ENCODE measurements around the gene SLC6A13. TPM values are rescaled to one million over a fixed set of nuclear protein-coding genes. Genes with fewer than 3 reads are reported as not detected.

Gene SLC6A13
- total and polyA plus RNA-seq, 4 donors: 0.23 to 12.0 (median 7.5) TPM

GRCh38 chr12:229441-230191 lies 33.0 kb downstream of the SLC6A13 start:
- TF ChIP-seq HNF4A (conservative IDR thresholded peaks at IDR 0.05) (peak; percentile 9 to 14), SP1 (IDR thresholded peaks at IDR 0.05) (no peak), EGR1 (IDR thresholded peaks at IDR 0.05; ENCODE audit: low read depth in 2 of 2) (no peak), CTCF (IDR thresholded peaks at IDR 0.05; ENCODE audit: low read depth, low read length, missing input control) (no peak), HNF4G (IDR thresholded peaks at IDR 0.05) (no peak), JUND (IDR thresholded peaks at IDR 0.05) (no peak)
- DNase-seq (ENCODE audit: low spot score): peak; percentile 32
- Histone ChIP-seq H3K9ac (ENCODE audit: low read depth in 1 of 2, low read length in 2 of 2) (no peak overlapping the region), H3K4me1 (ENCODE audit: control insufficient read depth in 4 of 4, insufficient read depth in 4 of 4, low read length in 3 of 4) (peaks cover 0 to 20% (median 18%) of the 10 kb centered on the region in 4 donors), H3K27ac (ENCODE audit: low read depth in 1 of 2, low read length in 2 of 2) (no peak overlapping the region), H3K27me3 (ENCODE audit: control insufficient read depth in 4 of 4, insufficient read depth in 4 of 4, low read length in 3 of 4) (no peaks in the 10 kb centered on the region), H3K36me3 (ENCODE audit: control insufficient read depth in 4 of 4, insufficient read depth in 3 of 4, low read depth in 1 of 4, low read length in 3 of 4) (peaks cover 0 to 27% (median 19%) of the 10 kb centered on the region in 4 donors), H3K9me3 (ENCODE audit: control insufficient read depth in 4 of 4, low read length in 3 of 4) (no peaks in the 10 kb centered on the region), H3K4me3 (ENCODE audit: low read depth in 1 of 3, low read length in 3 of 3) (no peak overlapping the region)
- 66% methylated on average over 26 of the region's 26 CpGs for WGBS

DNA sequence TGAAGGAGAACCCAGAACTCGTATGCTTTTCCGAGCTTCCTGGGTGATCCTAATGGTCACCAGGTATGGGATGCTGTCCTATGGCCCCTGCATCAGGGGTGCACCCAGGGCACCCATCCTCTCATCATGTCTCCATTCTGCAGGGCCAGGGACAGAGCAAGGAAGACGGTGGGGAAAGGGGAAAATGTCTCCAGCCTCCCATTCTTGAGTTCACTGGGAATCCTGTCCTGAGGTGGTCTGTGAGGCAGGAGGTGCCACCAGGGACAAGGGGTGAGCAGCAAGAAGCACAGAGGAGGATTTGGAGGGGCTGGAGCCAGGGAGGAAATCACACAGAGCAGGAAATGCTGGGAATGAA lies 33.8 kb downstream of the SLC6A13 start:
- Histone ChIP-seq H3K9ac (ENCODE audit: low read depth in 1 of 2, low read length in 2 of 2) (no peak overlapping the region), H3K4me1 (ENCODE audit: control insufficient read depth in 4 of 4, insufficient read depth in 4 of 4, low read length in 3 of 4) (peaks cover 0 to 17% (median 16%) of the 10 kb centered on the region in 4 donors), H3K27ac (ENCODE audit: low read depth in 1 of 2, low read length in 2 of 2) (no peak overlapping the region), H3K27me3 (ENCODE audit: control insufficient read depth in 4 of 4, insufficient read depth in 4 of 4, low read length in 3 of 4) (no peaks in the 10 kb centered on the region), H3K9me3 (ENCODE audit: control insufficient read depth in 4 of 4, low read length in 3 of 4) (no peaks in the 10 kb centered on the region), H3K4me3 (ENCODE audit: low read depth in 1 of 3, low read length in 3 of 3) (no peak overlapping the region), H3K36me3 (ENCODE audit: control insufficient read depth in 4 of 4, insufficient read depth in 3 of 4, low read depth in 1 of 4, low read length in 3 of 4) (peaks cover 0 to 31% (median 24%) of the 10 kb centered on the region in 4 donors)
- peak; percentile 26 for DNase-seq (ENCODE audit: low spot score)
- 88% methylated on average over 3 of the region's 3 CpGs for WGBS
- TF ChIP-seq CTCF (IDR thresholded peaks at IDR 0.05; ENCODE audit: low read depth, low read length, missing input control) (no peak), EGR1 (IDR thresholded peaks at IDR 0.05; ENCODE audit: low read depth in 2 of 2) (no peak), SP1 (IDR thresholded peaks at IDR 0.05) (no peak), MAX (IDR thresholded peaks at IDR 0.05) (no peak), TAF1 (conservative IDR thresholded peaks at IDR 0.05) (no peak), NR2F2 (IDR thresholded peaks at IDR 0.05) (no peak), RXRA (IDR thresholded peaks at IDR 0.05) (no peak), YY1 (IDR thresholded peaks at IDR 0.05) (no peak), RAD21 (IDR thresholded peaks at IDR 0.05) (no peak), REST (IDR thresholded peaks at IDR 0.05) (no peak), HNF4G (IDR thresholded peaks at IDR 0.05) (no peak), JUND (IDR thresholded peaks at IDR 0.05) (no peak), GABPA (IDR thresholded peaks at IDR 0.05 in 1 of 2, conservative IDR thresholded peaks at IDR 0.05 in 1 of 2) (no peak), FOXA1 (IDR thresholded peaks at IDR 0.05) (no peak), HNF4A (conservative IDR thresholded peaks at IDR 0.05) (no peak), FOXA2 (IDR thresholded peaks at IDR 0.05) (no peak), ZBTB33 (IDR thresholded peaks at IDR 0.05) (no peak)
- TF ChIP-seq, protein P1, sequence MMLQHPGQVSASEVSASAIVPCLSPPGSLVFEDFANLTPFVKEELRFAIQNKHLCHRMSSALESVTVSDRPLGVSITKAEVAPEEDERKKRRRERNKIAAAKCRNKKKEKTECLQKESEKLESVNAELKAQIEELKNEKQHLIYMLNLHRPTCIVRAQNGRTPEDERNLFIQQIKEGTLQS (IDR thresholded peaks at IDR 0.05): no peak

Data from liver (tissue), 9 donors.